ENCODE data around the gene PDE4D. TPM values are rescaled to one million over a fixed set of nuclear protein-coding genes. Genes with fewer than 3 reads are reported as not detected.

Gene PDE4D
- total RNA-seq, 1 donor from 2014 or later, result 50.0 TPM

DNA sequence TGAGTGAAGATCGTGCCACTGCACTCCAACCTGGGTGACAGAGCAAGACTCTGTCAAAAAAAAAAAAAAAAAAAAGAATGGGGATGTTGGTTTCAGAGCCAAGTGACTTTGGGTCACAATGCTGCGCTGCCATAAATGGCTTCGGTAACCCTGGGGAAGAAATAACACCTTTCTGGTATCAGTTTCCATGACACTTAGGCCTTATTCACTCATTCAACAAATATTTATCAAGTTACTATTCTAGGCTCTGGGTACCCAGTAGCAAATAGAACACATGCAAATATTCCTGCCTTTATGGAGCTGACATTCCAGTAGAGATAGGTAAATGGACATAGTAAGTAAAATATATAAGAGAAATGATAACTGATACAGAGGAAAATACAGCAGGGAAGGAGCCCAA lies 454.2 kb downstream of the PDE4D start:
- H3K27me3 Mint-ChIP-seq, result no peaks in the 10 kb centered on the region
- no peak overlapping the region for H3K27ac Mint-ChIP-seq
- TF ChIP-seq, protein P1, sequence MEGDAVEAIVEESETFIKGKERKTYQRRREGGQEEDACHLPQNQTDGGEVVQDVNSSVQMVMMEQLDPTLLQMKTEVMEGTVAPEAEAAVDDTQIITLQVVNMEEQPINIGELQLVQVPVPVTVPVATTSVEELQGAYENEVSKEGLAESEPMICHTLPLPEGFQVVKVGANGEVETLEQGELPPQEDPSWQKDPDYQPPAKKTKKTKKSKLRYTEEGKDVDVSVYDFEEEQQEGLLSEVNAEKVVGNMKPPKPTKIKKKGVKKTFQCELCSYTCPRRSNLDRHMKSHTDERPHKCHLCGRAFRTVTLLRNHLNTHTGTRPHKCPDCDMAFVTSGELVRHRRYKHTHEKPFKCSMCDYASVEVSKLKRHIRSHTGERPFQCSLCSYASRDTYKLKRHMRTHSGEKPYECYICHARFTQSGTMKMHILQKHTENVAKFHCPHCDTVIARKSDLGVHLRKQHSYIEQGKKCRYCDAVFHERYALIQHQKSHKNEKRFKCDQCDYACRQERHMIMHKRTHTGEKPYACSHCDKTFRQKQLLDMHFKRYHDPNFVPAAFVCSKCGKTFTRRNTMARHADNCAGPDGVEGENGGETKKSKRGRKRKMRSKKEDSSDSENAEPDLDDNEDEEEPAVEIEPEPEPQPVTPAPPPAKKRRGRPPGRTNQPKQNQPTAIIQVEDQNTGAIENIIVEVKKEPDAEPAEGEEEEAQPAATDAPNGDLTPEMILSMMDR (conservative IDR thresholded peaks at IDR 0.05), result no peak
- no peaks in the 10 kb centered on the region for H3K9me3 Mint-ChIP-seq
- peaks cover 5% of the 10 kb centered on the region for H3K4me1 Mint-ChIP-seq (ENCODE audit: unreplicated experiment)
- DNase-seq (ENCODE audit: extremely low spot score, unreplicated experiment), result no peak
- H3K36me3 Mint-ChIP-seq, result no peaks in the 10 kb centered on the region
- H3K4me3 Mint-ChIP-seq, result no peak overlapping the region

DNA sequence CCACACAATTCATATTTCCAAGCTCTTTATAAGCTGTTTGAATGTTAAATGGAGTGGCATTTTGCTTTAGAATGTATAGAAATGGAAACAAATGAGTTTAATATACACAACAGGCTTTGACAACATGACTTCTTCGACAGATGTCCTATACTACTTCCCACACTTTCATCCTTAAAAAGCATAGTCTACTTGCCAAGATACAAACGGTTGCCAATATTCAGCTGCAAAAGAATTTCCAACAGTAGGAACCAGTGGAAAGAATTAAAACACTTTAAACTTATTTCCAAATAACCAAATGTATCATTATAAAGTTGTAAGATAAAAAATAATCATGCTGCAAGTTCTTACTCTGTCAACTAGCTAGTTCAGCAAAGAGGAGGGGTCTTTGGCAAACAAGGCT lies 456.4 kb downstream of the PDE4D start:
- no peaks in the 10 kb centered on the region for H3K9me3 Mint-ChIP-seq
- H3K4me1 Mint-ChIP-seq (ENCODE audit: unreplicated experiment), result peaks cover 2% of the 10 kb centered on the region
- DNase-seq (ENCODE audit: extremely low spot score, unreplicated experiment), result no peak
- H3K27me3 Mint-ChIP-seq, result no peaks in the 10 kb centered on the region
- no peak overlapping the region for H3K4me3 Mint-ChIP-seq
- no peak overlapping the region for H3K27ac Mint-ChIP-seq
- TF ChIP-seq, protein P1 (conservative IDR thresholded peaks at IDR 0.05), result no peak
- no peaks in the 10 kb centered on the region for H3K36me3 Mint-ChIP-seq

DNA sequence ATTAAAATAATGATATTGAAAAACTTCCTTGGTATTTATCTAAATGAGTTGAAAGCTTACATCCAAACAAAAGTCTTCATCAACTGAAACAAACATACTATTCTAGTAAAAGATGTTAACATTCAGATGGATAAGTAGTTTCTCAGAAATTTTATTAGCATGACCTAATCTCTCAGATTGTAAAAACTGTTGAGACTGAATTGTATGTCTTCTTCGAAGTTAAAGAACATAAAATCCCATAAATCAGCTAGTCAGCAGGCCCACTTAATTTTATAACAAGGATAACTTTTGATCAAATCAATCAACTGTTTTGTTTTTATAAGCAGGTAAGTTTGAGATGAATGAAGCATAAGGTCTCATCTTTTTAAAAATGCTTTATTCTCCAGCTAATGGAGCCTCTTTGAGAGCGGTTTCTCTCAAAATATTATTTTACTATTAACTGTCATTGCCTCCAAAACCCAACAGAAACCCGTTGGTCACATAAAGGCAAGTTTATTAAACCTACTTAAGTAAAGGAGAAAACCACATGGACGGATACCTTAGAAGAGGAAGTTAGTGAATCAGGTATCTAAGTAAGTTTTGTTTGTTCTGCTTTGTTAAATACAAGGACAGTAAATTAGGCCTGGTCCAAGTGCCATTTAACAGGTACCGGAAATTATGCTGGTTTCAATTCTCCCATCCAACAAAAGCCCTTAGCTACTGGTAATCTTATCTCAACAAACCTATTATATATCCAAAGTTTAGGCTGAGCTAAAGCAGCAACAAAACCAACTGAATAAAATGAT lies 457.0 kb downstream of the PDE4D start:
- no peaks in the 10 kb centered on the region for H3K36me3 Mint-ChIP-seq
- no peaks in the 10 kb centered on the region for H3K27me3 Mint-ChIP-seq
- no peak overlapping the region for H3K27ac Mint-ChIP-seq
- H3K4me3 Mint-ChIP-seq, result no peak overlapping the region
- TF ChIP-seq, protein P1 (conservative IDR thresholded peaks at IDR 0.05), result no peak
- no peaks in the 10 kb centered on the region for H3K4me1 Mint-ChIP-seq (ENCODE audit: unreplicated experiment)
- no peak for DNase-seq (ENCODE audit: extremely low spot score, unreplicated experiment)
- no peaks in the 10 kb centered on the region for H3K9me3 Mint-ChIP-seq

DNA sequence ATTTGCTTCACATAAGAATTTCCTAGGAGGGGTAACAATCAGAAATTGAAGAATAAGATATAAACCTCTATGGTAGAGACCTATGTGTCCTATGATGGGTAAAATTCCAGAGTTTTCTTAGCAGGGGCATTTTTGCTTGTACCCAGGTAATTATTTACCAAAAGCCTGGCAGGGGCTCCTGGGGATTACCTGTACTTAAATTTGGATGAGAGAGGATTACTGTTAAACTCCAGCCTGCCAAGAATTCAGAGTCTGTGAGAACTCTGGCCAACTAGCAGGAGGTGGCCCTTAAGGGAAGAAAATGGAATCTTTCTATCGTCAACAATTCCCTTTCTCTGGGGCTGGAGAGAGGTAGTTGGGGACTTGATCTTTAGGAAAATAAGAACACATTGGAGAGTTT lies 460.4 kb downstream of the PDE4D start:
- Mint-ChIP-seq H3K36me3 (no peaks in the 10 kb centered on the region), H3K4me3 (no peak overlapping the region), H3K4me1 (ENCODE audit: unreplicated experiment) (no peaks in the 10 kb centered on the region), H3K27me3 (no peaks in the 10 kb centered on the region), H3K27ac (no peak overlapping the region), H3K9me3 (no peaks in the 10 kb centered on the region)
- no peak for DNase-seq (ENCODE audit: extremely low spot score, unreplicated experiment)
- TF ChIP-seq, protein P1 (conservative IDR thresholded peaks at IDR 0.05), result no peak

DNA sequence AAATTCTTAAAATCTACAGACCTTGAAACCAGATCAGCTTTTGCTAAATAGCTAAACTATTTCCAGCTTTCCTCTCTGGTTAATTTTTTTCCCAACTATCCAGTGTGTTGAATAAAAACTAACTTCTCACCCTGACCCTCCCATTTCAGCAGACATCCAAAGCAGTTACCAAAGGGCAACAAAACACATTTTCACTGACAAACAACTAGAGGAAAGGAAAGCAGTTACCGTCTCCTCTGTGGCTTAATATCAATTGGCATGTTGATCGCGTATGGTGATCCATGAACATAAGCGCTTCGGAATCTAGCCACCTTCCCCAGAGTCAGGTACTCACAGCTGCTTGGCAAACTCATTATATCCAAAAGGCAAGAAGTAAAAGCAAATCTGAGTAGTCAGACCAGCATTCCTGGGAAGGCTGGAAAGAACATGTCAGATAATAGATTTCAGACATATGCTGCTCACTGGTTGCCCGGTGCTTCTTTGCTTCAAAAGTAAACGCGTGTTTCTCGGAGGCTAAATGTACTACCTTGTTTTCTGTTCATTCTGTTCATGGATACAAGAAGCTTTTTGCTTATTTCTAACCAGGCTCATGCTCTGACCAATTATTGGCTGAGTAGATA lies 463.4 kb downstream of the PDE4D start:
- Mint-ChIP-seq H3K4me1 (ENCODE audit: unreplicated experiment) (no peaks in the 10 kb centered on the region), H3K36me3 (no peaks in the 10 kb centered on the region), H3K4me3 (no peak overlapping the region), H3K27ac (no peak overlapping the region), H3K9me3 (no peaks in the 10 kb centered on the region), H3K27me3 (no peaks in the 10 kb centered on the region)
- TF ChIP-seq, protein P1 (conservative IDR thresholded peaks at IDR 0.05), result no peak
- DNase-seq (ENCODE audit: extremely low spot score, unreplicated experiment), result no peak

All from type B pancreatic cell (in vitro differentiated cells).